Measurements from ENCODE around the gene ZPLD1.

ZPLD1 gene

GRCh38 chr3:102471001-102471400 lies 36.2 kb downstream of the ZPLD1 start:
- DNase-seq = no peak

GRCh38 chr3:102471491-102471890 lies 36.7 kb downstream of the ZPLD1 start:
- no peak for DNase-seq

GRCh38 chr3:102473648-102474047 lies 38.8 kb downstream of the ZPLD1 start:
- DNase-seq = no peak

GRCh38 chr3:102474207-102474606 lies 39.4 kb downstream of the ZPLD1 start:
- DNase-seq = no peak

- no peak for DNase-seq
Measured at GRCh38 chr3:102476198-102476597, 41.4 kb downstream of the ZPLD1 start.

GRCh38 chr3:102478160-102478559 lies 43.3 kb downstream of the ZPLD1 start:
- DNase-seq = no peak

GRCh38 chr3:102480139-102480538 lies 45.3 kb downstream of the ZPLD1 start:
- no peak for DNase-seq

- DNase-seq = no peak
Measured at GRCh38 chr3:102481050-102481449, 46.2 kb downstream of the ZPLD1 start.

- DNase-seq = no peak
Measured at GRCh38 chr3:102483556-102483955, 48.7 kb downstream of the ZPLD1 start.

- DNase-seq = no peak
Measured at GRCh38 chr3:102484363-102484762, 49.5 kb downstream of the ZPLD1 start.

- no peak for DNase-seq
Measured at GRCh38 chr3:102485701-102486100, 50.9 kb downstream of the ZPLD1 start.

GRCh38 chr3:102488331-102488730 lies 53.5 kb downstream of the ZPLD1 start:
- DNase-seq = no peak

GRCh38 chr3:102492300-102492699 lies 57.5 kb downstream of the ZPLD1 start:
- no peak for DNase-seq

GRCh38 chr3:102497571-102497970 lies 62.8 kb downstream of the ZPLD1 start:
- DNase-seq = no peak

GRCh38 chr3:102505542-102505941 lies 70.7 kb downstream of the ZPLD1 start:
- DNase-seq = no peak

GRCh38 chr3:102510663-102511062 lies 75.8 kb downstream of the ZPLD1 start:
- DNase-seq = no peak

- DNase-seq = no peak
Measured at GRCh38 chr3:102511168-102511567, 76.4 kb downstream of the ZPLD1 start.

GRCh38 chr3:102511639-102512038 lies 76.8 kb downstream of the ZPLD1 start:
- DNase-seq = no peak

GRCh38 chr3:102512734-102513504 lies 78.1 kb downstream of the ZPLD1 start:
- DNase-seq = no peak

- DNase-seq = no peak
Measured at GRCh38 chr3:102514241-102514640, 79.4 kb downstream of the ZPLD1 start.

- DNase-seq = no peak
Measured at GRCh38 chr3:102521246-102521645, 86.4 kb downstream of the ZPLD1 start.

GRCh38 chr3:102525624-102526023 lies 90.8 kb downstream of the ZPLD1 start:
- DNase-seq = no peak

- no peak for DNase-seq
Measured at GRCh38 chr3:102526865-102527264, 92.0 kb downstream of the ZPLD1 start.

- DNase-seq = no peak
Measured at GRCh38 chr3:102528727-102529126, 93.9 kb downstream of the ZPLD1 start.

Measured in activated T-cell treated with anti-CD3 and anti-CD28 coated beads, Interleukin-2, amount 50 U/mL, for 1 hour (primary cell).